Suprapubic skin (tissue), 3 donors: ENCODE results near the gene MRPS26.

ENCODE experiments used
- EP300 ChIP-seq: sonication (generic); formaldehyde crosslinking; IDR thresholded peaks from one replicate; pipeline ENCODE4 v1.6.1; 2017; ENCODE audit warnings: antibody characterized with exemption
- POLR2A ChIP-seq, 2 donors: fragments of 450-650 bp; IDR thresholded peaks; one replicate each; pipeline ENCODE4 v1.6.1; 2017; ENCODE audit warnings: antibody characterized with exemption in 2 of 2, mild to moderate bottlenecking in 2 of 2, moderate library complexity in 2 of 2
- TF ChIP-seq, protein P1 (sequence below), 2 donors: fragments of 200-600 bp in 1 of 2; fragments of 450-650 bp in 1 of 2; sonication (generic) in 1 of 2; IDR thresholded peaks; one replicate each; pipeline ENCODE4 v1.5.1; 2016 to 2019; ENCODE audit warnings: antibody characterized with exemption in 2 of 2, mild to moderate bottlenecking in 1 of 2, moderate library complexity in 1 of 2

DNA sequence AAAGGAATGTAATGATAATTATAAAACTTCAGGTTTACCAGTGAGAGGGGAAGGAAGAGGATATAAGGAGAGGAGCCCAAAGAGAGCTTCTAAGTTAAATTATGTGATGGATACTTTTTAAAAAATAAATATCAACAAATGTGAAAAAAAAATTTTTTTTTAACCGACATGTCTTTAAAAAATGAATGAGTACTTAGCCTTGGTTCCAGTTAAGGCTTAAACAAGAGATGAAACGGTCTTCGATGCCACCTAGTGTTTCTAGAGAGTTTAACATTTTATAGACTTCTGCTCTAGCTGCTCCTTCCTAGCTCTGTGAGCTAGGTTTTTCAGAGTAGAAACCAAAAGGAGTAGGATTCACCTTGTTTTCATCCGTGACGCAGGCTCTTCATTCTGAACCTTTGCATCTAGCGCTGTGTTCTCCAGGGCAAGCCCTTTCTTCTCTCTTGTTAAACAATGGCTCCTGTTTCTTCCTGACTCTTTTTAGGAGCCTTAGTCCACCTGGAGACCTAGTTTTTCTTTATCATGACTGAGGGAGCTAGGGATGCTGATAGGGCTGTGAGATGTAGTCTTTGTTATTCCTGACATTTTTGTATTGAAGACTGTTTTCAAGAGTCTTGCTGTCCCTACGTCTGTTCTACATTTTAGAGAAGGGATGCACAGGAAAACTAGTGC lies 44.9 kb upstream of the MRPS26 start:
- TF ChIP-seq, protein P1, sequence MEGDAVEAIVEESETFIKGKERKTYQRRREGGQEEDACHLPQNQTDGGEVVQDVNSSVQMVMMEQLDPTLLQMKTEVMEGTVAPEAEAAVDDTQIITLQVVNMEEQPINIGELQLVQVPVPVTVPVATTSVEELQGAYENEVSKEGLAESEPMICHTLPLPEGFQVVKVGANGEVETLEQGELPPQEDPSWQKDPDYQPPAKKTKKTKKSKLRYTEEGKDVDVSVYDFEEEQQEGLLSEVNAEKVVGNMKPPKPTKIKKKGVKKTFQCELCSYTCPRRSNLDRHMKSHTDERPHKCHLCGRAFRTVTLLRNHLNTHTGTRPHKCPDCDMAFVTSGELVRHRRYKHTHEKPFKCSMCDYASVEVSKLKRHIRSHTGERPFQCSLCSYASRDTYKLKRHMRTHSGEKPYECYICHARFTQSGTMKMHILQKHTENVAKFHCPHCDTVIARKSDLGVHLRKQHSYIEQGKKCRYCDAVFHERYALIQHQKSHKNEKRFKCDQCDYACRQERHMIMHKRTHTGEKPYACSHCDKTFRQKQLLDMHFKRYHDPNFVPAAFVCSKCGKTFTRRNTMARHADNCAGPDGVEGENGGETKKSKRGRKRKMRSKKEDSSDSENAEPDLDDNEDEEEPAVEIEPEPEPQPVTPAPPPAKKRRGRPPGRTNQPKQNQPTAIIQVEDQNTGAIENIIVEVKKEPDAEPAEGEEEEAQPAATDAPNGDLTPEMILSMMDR (IDR thresholded peaks at IDR 0.05), result peak in 1 of 2 donors; percentile 14
- TF ChIP-seq POLR2A (IDR thresholded peaks at IDR 0.05) (no peak), EP300 (no peak)
